ENCODE results near the gene LENG1.
A peak's percentile ranks its signal among the peaks of the same experiment; 100 is the strongest.

Gene LENG1

GRCh38 chr19:54173359-54173699 lies 13.8 kb upstream of the LENG1 start:
- TF ChIP-seq EP300 (IDR thresholded peaks at IDR 0.05; ENCODE audit: borderline replicate concordance) (no peak), YY1 (IDR thresholded peaks at IDR 0.05; ENCODE audit: low read depth) (no peak), NFIC (IDR thresholded peaks at IDR 0.05) (no peak), TCF12 (IDR thresholded peaks at IDR 0.05; ENCODE audit: low read depth) (no peak), TAF1 (IDR thresholded peaks at IDR 0.05; ENCODE audit: low read depth) (no peak), MAX (IDR thresholded peaks at IDR 0.05) (no peak), CEBPB (IDR thresholded peaks at IDR 0.05) (no peak), CREB1 (IDR thresholded peaks at IDR 0.05; ENCODE audit: low read depth) (no peak), TEAD4 (IDR thresholded peaks at IDR 0.05) (no peak)

GRCh38 chr19:54172471-54173358 lies 13.2 kb upstream of the LENG1 start, which contains the start of gene TMC4:
TMC4 (minus strand) TSS chr19:54173160; CDS start chr19:54173117, 43 bp downstream.
- TF ChIP-seq RAD21 (IDR thresholded peaks at IDR 0.05; ENCODE audit: low read depth) (no peak), NFIC (IDR thresholded peaks at IDR 0.05) (no peak), MAX (IDR thresholded peaks at IDR 0.05) (peak; percentile 47; the same call in 1 of the 2 replicates), TAF1 (IDR thresholded peaks at IDR 0.05; ENCODE audit: low read depth) (no peak), TCF12 (IDR thresholded peaks at IDR 0.05; ENCODE audit: low read depth) (peak; percentile 49; the same call in 1 of the 2 replicates), USF1 (IDR thresholded peaks at IDR 0.05) (peak; percentile 41; the same call in 1 of the 2 replicates), EGR1 (IDR thresholded peaks at IDR 0.05) (no peak), REST (IDR thresholded peaks at IDR 0.05; ENCODE audit: low read depth) (no peak), ZBTB7A (IDR thresholded peaks at IDR 0.05; ENCODE audit: low read depth) (no peak), CEBPB (IDR thresholded peaks at IDR 0.05) (no peak), TEAD4 (IDR thresholded peaks at IDR 0.05) (no peak), EP300 (IDR thresholded peaks at IDR 0.05; ENCODE audit: borderline replicate concordance) (0 out of 2 replicates have a peak, but pooled peaks have one; percentile 10), CREB1 (IDR thresholded peaks at IDR 0.05; ENCODE audit: low read depth) (0 out of 2 replicates have a peak, but pooled peaks have one; percentile 32), YY1 (IDR thresholded peaks at IDR 0.05; ENCODE audit: low read depth) (0 out of 2 replicates have a peak, but pooled peaks have one; percentile 60), FOXM1 (IDR thresholded peaks at IDR 0.05; ENCODE audit: borderline replicate concordance, low read depth) (no peak)

- TF ChIP-seq MAX (IDR thresholded peaks at IDR 0.05) (no peak), ZBTB7A (IDR thresholded peaks at IDR 0.05; ENCODE audit: low read depth) (no peak), EGR1 (IDR thresholded peaks at IDR 0.05) (no peak), EP300 (IDR thresholded peaks at IDR 0.05; ENCODE audit: borderline replicate concordance) (no peak), FOXM1 (IDR thresholded peaks at IDR 0.05; ENCODE audit: borderline replicate concordance, low read depth) (no peak), CEBPB (IDR thresholded peaks at IDR 0.05) (no peak), TAF1 (IDR thresholded peaks at IDR 0.05; ENCODE audit: low read depth) (no peak), RAD21 (IDR thresholded peaks at IDR 0.05; ENCODE audit: low read depth) (no peak), USF1 (IDR thresholded peaks at IDR 0.05) (no peak), TEAD4 (IDR thresholded peaks at IDR 0.05) (no peak), NFIC (IDR thresholded peaks at IDR 0.05) (no peak)
Observed at GRCh38 chr19:54169149-54169740, 9.7 kb upstream of the LENG1 start.

- TF ChIP-seq RAD21 (IDR thresholded peaks at IDR 0.05; ENCODE audit: low read depth) (peak; percentile 62), EP300 (IDR thresholded peaks at IDR 0.05; ENCODE audit: borderline replicate concordance) (no peak), NFIC (IDR thresholded peaks at IDR 0.05) (no peak)
Observed at GRCh38 chr19:54168174-54168917, 8.8 kb upstream of the LENG1 start.

- no peak for TF ChIP-seq FOXM1 (IDR thresholded peaks at IDR 0.05; ENCODE audit: borderline replicate concordance, low read depth)
- TF ChIP-seq USF1 (IDR thresholded peaks at IDR 0.05) = no peak
- no peak for TF ChIP-seq NFIC (IDR thresholded peaks at IDR 0.05)
- TF ChIP-seq CEBPB (IDR thresholded peaks at IDR 0.05) = no peak
- no peak for TF ChIP-seq CREB1 (IDR thresholded peaks at IDR 0.05; ENCODE audit: low read depth)
- TF ChIP-seq MAX (IDR thresholded peaks at IDR 0.05) = no peak
- no peak for TF ChIP-seq TEAD4 (IDR thresholded peaks at IDR 0.05)
- TF ChIP-seq TCF12 (IDR thresholded peaks at IDR 0.05; ENCODE audit: low read depth) = no peak
- no peak for TF ChIP-seq TAF1 (IDR thresholded peaks at IDR 0.05; ENCODE audit: low read depth)
- TF ChIP-seq EGR1 (IDR thresholded peaks at IDR 0.05) = no peak
- no peak for TF ChIP-seq EP300 (IDR thresholded peaks at IDR 0.05; ENCODE audit: borderline replicate concordance)
- no peak for TF ChIP-seq RAD21 (IDR thresholded peaks at IDR 0.05; ENCODE audit: low read depth)
Observed at GRCh38 chr19:54165222-54165621, 5.7 kb upstream of the LENG1 start.

All from Ishikawa (cell line).